Ovary (tissue), 3 donors: Measurements from ENCODE around the gene CNN3.
"Not testable (repeated sequence)": the region's sequence is repeated elsewhere in the genome, so short reads cannot be mapped to it uniquely, and the experiment has no call there.

Source experiments
- CTCF ChIP-seq, 3 donors: fragments of 450-650 bp in 2 of 3; fragments of 200-600 bp in 1 of 3; IDR thresholded peaks; one replicate each; pipeline versions ENCODE4 v1.5.1 to v1.8.0; 2016 to 2022; ENCODE audit warnings: antibody characterized with exemption in 3 of 3, mild to moderate bottlenecking in 1 of 3
- POLR2A ChIP-seq: fragments of 450-650 bp; IDR thresholded peaks from one replicate; pipeline ENCODE4 v1.6.1; 2017; ENCODE audit warnings: antibody characterized with exemption, mild to moderate bottlenecking, moderate library complexity
- donor health status: DM: no; HTN: no; CAD: no.

GRCh38 chr1:94941480-94941879, 14.6 kb upstream of the CNN3 start:
- not testable (repeated sequence) for TF ChIP-seq CTCF (IDR thresholded peaks at IDR 0.05); POLR2A
